ENCODE results near the gene IFT80. TPM values are rescaled to one million over a fixed set of nuclear protein-coding genes. Genes with fewer than 3 reads are reported as not detected.

Gene IFT80
- total RNA-seq, 1 experiment from 2014 or later, result 26.9 TPM

- POLR2A ChIA-PET, result no interaction called here
- TF ChIP-seq ZNF263 (CRISPR knock-in tag; IDR thresholded peaks at IDR 0.05; ENCODE audit: low read depth) (no peak), CDX4 (CRISPR knock-in tag; IDR thresholded peaks at IDR 0.05; ENCODE audit: borderline replicate concordance) (no peak), RELA (CRISPR knock-in tag; IDR thresholded peaks at IDR 0.05; ENCODE audit: borderline replicate concordance) (no peak)
- Mint-ChIP-seq H3K36me3 (no peaks in the 10 kb centered on the region), H3K27me3 (ENCODE audit: low read depth) (no peaks in the 10 kb centered on the region), H3K4me3 (no peak overlapping the region), H3K4me1 (no peaks in the 10 kb centered on the region), H3K27ac (no peak overlapping the region; the same call in 1 of the 2 replicates), H3K9me3 (no peaks in the 10 kb centered on the region)
- ATAC-seq (no peak), DNase-seq (ENCODE audit: low spot score) (no peak)
- CTCF ChIA-PET, result no interaction called here
Measured at GRCh38 chr3:160346511-160346910, 52.5 kb downstream of the IFT80 start.

- H3K27me3 Mint-ChIP-seq (ENCODE audit: low read depth), result no peaks in the 10 kb centered on the region
- peaks cover 6% of the 10 kb centered on the region for H3K9me3 Mint-ChIP-seq
- ATAC-seq (no peak), DNase-seq (ENCODE audit: low spot score) (no peak)
- H3K27ac Mint-ChIP-seq, result no peak overlapping the region
- H3K4me3 Mint-ChIP-seq, result no peak overlapping the region
- TF ChIP-seq KAT7 (CRISPR knock-in tag; IDR thresholded peaks at IDR 0.05; ENCODE audit: borderline replicate concordance), result no peak
- TF ChIP-seq SOX15 (CRISPR knock-in tag; IDR thresholded peaks at IDR 0.05), result no peak
- no peak for TF ChIP-seq CTCF (IDR thresholded peaks at IDR 0.05)
- no peak for TF ChIP-seq CDX4 (CRISPR knock-in tag; IDR thresholded peaks at IDR 0.05; ENCODE audit: borderline replicate concordance)
- TF ChIP-seq FOXP4 (CRISPR knock-in tag; IDR thresholded peaks at IDR 0.05), result no peak
- TF ChIP-seq NR2C2 (CRISPR knock-in tag; IDR thresholded peaks at IDR 0.05), result no peak
- no peak for TF ChIP-seq PREB (CRISPR knock-in tag; IDR thresholded peaks at IDR 0.05; ENCODE audit: borderline replicate concordance)
- TF ChIP-seq ZMAT4 (CRISPR knock-in tag; IDR thresholded peaks at IDR 0.05), result no peak
- TF ChIP-seq CREM (CRISPR knock-in tag; IDR thresholded peaks at IDR 0.05), result no peak
- TF ChIP-seq TEAD1 (CRISPR knock-in tag; IDR thresholded peaks at IDR 0.05), result no peak
- no peak for TF ChIP-seq NFYB (CRISPR knock-in tag; conservative IDR thresholded peaks at IDR 0.05; ENCODE audit: low read depth)
- TF ChIP-seq ZNF532 (CRISPR knock-in tag; IDR thresholded peaks at IDR 0.05; ENCODE audit: borderline replicate concordance), result no peak
- no peak for TF ChIP-seq AR (CRISPR knock-in tag; IDR thresholded peaks at IDR 0.05)
- TF ChIP-seq ZNF317 (CRISPR knock-in tag; IDR thresholded peaks at IDR 0.05; ENCODE audit: borderline replicate concordance, low read depth), result no peak
- ChIA-PET CTCF (no interaction called here), POLR2A (no interaction called here)
- peaks cover 4% of the 10 kb centered on the region for H3K36me3 Mint-ChIP-seq
- 0 out of 2 replicates have a peak, but pooled peaks cover 4% of the 10 kb centered on the region for H3K4me1 Mint-ChIP-seq
Measured at GRCh38 chr3:160343132-160343531, 55.9 kb downstream of the IFT80 start.

Measured in WTC11 (cell line).